Heart left ventricle (tissue), 16 donors: ENCODE data around the gene ADAM19. TPM values are rescaled to one million over a fixed set of nuclear protein-coding genes. Genes with fewer than 3 reads are reported as not detected.
A peak's percentile ranks its signal among the peaks of the same experiment; 100 is the strongest.

Experiments
- ATAC-seq, 4 donors: fragments of 200-7000 bp; cut with Tn5 transposase; one replicate each; pipeline ENCODE4 v1.9.1; 2020 to 2022; ENCODE audit warnings: moderate library complexity in 4 of 4, mild to moderate bottlenecking in 3 of 4, moderate number of reproducible peaks in 1 of 4
- DNase-seq, 5 donors: peaks; one replicate each; pipeline ENCODE4 v3.0.0-alpha.2; 2020
- H3K27ac ChIP-seq, 12 donors: fragments of 200-600 bp; sonication (generic) in 4 of 12; one replicate each; pipeline versions ENCODE4 v1.5.0 to v1.8.0; 2016 to 2022; ENCODE audit warnings: mild to moderate bottlenecking in 2 of 12
- H3K27me3 ChIP-seq, 9 donors: fragments of 200-600 bp; sonication (generic) in 2 of 9; one replicate each; pipeline versions ENCODE4 v1.5.1 to v1.8.0; 2016 to 2022; ENCODE audit warnings: mild to moderate bottlenecking in 3 of 9
- H3K36me3 ChIP-seq, 9 donors: fragments of 200-600 bp; sonication (generic) in 2 of 9; one replicate each; pipeline versions ENCODE4 v1.5.0 to v1.8.0; 2018 to 2022; ENCODE audit warnings: mild to moderate bottlenecking in 2 of 9
- H3K4me1 ChIP-seq, 12 donors: fragments of 200-600 bp; sonication (generic) in 4 of 12; one replicate each; pipeline versions ENCODE4 v1.5.0 to v1.8.0; 2016 to 2022; ENCODE audit warnings: mild to moderate bottlenecking in 3 of 12
- H3K4me3 ChIP-seq, 12 donors: fragments of 200-600 bp; sonication (generic) in 4 of 12; one replicate each; pipeline versions ENCODE4 v1.5.0 to v1.8.0; 2017 to 2022; ENCODE audit warnings: mild to moderate bottlenecking in 9 of 12, moderate library complexity in 4 of 12
- H3K9me3 ChIP-seq, 12 donors: fragments of 200-600 bp; sonication (generic) in 4 of 12; one replicate each; pipeline versions ENCODE4 v1.5.0 to v1.8.0; 2016 to 2022; ENCODE audit warnings: mild to moderate bottlenecking in 1 of 12
- CTCF ChIP-seq, 12 donors: fragments of 200-600 bp; sonication (generic) in 4 of 12; IDR thresholded peaks; one replicate each; pipeline versions ENCODE4 v1.5.0 to v1.8.0; 2018 to 2022; ENCODE audit warnings: antibody characterized with exemption in 12 of 12, mild to moderate bottlenecking in 5 of 12
- POLR2A ChIP-seq, 2 donors: fragments of 450-650 bp; IDR thresholded peaks; one replicate each; pipeline ENCODE4 v1.6.1; 2017; ENCODE audit warnings: antibody characterized with exemption in 2 of 2, mild to moderate bottlenecking in 2 of 2, moderate library complexity in 2 of 2
- WGBS, 4 donors: extraction: QIAGEN DNeasy Blood & Tissue Kit in 2 of 4; methylation state at CpG; one replicate each; pipeline versions ENCODE4 v1.1.5 to v1.1.7; 2013 to 2018; 5-methylcytosine and 5-hydroxymethylcytosine counted together
- intact Hi-C, 10 donors: fragments of 100-400 bp; cut with DNase I; formaldehyde crosslinking; loops; one replicate each; pipeline versions ENCODE4 v1.11.1 to v1.14.2; 2022
- polyA plus RNA-seq, 2 donors: library from polyadenylated mRNA; stranded (reverse); fragments of 200-250 nt; gene quantifications; one replicate each; pipeline ENCODE4 v1.2.3, GENCODE V29; 2013
- total RNA-seq, 9 donors: library from RNA; depleted of rRNA in 2 of 9; stranded (reverse); fragments of >200 nt in 2 of 9; fragmentation: NEBNext Ultra II Directional in 3 of 9; extraction: Animal tissue kit (Norgen Biotek cat#: 25700) in 3 of 9; gene quantifications; one replicate each; pipeline versions ENCODE4 v1.1.0 to v1.2.4, GENCODE V29; 2016 to 2023
- donor health status: ischemic (EF 13 %, LVEDD 7.1; RV severe dilation, severe dysfunction).
- donor health status: healthy with polysubstance abuse.
- donor health status: DM: no; HTN: yes; CAD: no.
- donor health status: DM: no; HTN: no; CAD: no.
- donor health status: ischemic (EF 25% LVEDD 6.9; RV normal size, moderate dysfunction).
- donor health status: ischemic (EF 25% LVEDD 5.7; RV mildly dilated, moderate dysfunction).
- donor health status: healthy.
- donor health status: DM: yes; HTN: yes; CAD: no.
- donor health status: ischemic (EF 35%, LVEDD 5.7; RV mildly dilated, moderate dysfunction).
- donor health status: nonischemic (EF 11% LVEDD 7.7; RV severe dilation, severe dysfunction).
- donor health status: DM: yes; HTN: yes; CAD: no.
- donor health status: PGD.
- donor health status: ischemic (EF 29% LVEDD 5.4; RV normal size, mild dysfunction).
- donor health status: nonischemic (EF 23%, LVEDD 6.1; RV moderate dilation, normal function).

Gene ADAM19
- total and polyA plus RNA-seq, 11 donors = 6.5 to 47.6 (median 19.0) TPM

- Histone ChIP-seq H3K27me3 (no peaks in the 10 kb centered on the region), H3K9me3 (no peaks in the 10 kb centered on the region), H3K4me3 (no peak overlapping the region), H3K4me1 (peaks cover 0 to 31% (median 15%) of the 10 kb centered on the region in 12 donors), H3K36me3 (peaks cover 0 to 15% (median under 1%) of the 10 kb centered on the region in 9 donors), H3K27ac (peak overlapping the region in 3 of 12 donors; percentile 6 to 42 (median 27))
- WGBS, 4 donors = 31 to 48% (median 42%) methylated on average over 6 to 7 of the region's 7 CpGs
- TF ChIP-seq CTCF (IDR thresholded peaks at IDR 0.05) (peak in 2 of 12 donors; percentile 4 to 8), POLR2A (IDR thresholded peaks at IDR 0.05) (no peak)
- intact Hi-C loops = loop anchor here in 7 of 10 donors (5.0 to 10.0 kb wide), 5 partner anchors 41 to 146 kb away; no protein-coding TSS in a partner anchor
- DNase-seq = no peak
- peak in 3 of 4 donors; percentile 30 to 74 (median 50) for ATAC-seq
Measured at GRCh38 chr5:157473383-157474320, 101.9 kb downstream of the ADAM19 start.

- Histone ChIP-seq H3K4me3 (no peak overlapping the region), H3K27ac (no peak overlapping the region), H3K36me3 (peaks cover 0 to 7% (median 0%) of the 10 kb centered on the region in 9 donors), H3K4me1 (peaks cover 0 to 31% (median 15%) of the 10 kb centered on the region in 12 donors), H3K9me3 (no peaks in the 10 kb centered on the region), H3K27me3 (no peaks in the 10 kb centered on the region)
- DNase-seq = no peak
- TF ChIP-seq POLR2A (IDR thresholded peaks at IDR 0.05) (no peak), CTCF (IDR thresholded peaks at IDR 0.05) (peak in 11 of 12 donors; percentile 25 to 60 (median 41))
- 98 to 100% (median 100%) methylated on average over 1 of the region's 1 CpG for WGBS, 4 donors
- intact Hi-C loops = loop anchor here in 7 of 10 donors (5.0 to 10.0 kb wide), 5 partner anchors 39 to 144 kb away; no protein-coding TSS in a partner anchor
- peak in 1 of 4 donors; percentile 10 for ATAC-seq
Measured at GRCh38 chr5:157471709-157472108, 103.9 kb downstream of the ADAM19 start.

GRCh38 chr5:157470631-157471030, 104.9 kb downstream of the ADAM19 start:
- TF ChIP-seq POLR2A (IDR thresholded peaks at IDR 0.05) = no peak
- TF ChIP-seq CTCF (IDR thresholded peaks at IDR 0.05) = no peak
- intact Hi-C loops = loop anchor here in 7 of 10 donors (5.0 to 10.0 kb wide), 5 partner anchors 38 to 143 kb away; no protein-coding TSS in a partner anchor
- Histone ChIP-seq H3K27me3 (no peaks in the 10 kb centered on the region), H3K9me3 (no peaks in the 10 kb centered on the region), H3K27ac (no peak overlapping the region), H3K4me1 (peaks cover 0 to 31% (median 15%) of the 10 kb centered on the region in 12 donors), H3K36me3 (peaks cover 0 to 6% (median 0%) of the 10 kb centered on the region in 9 donors), H3K4me3 (no peak overlapping the region)
- ATAC-seq (no peak), DNase-seq (no peak)
- 33 to 44% (median 38%) methylated on average over 1 of the region's 1 CpG for WGBS, 4 donors

GRCh38 chr5:157469687-157470086, 105.9 kb downstream of the ADAM19 start:
- 78 to 84% (median 79%) methylated on average over 7 of the region's 7 CpGs for WGBS, 4 donors
- H3K4me3 ChIP-seq = no peak overlapping the region
- no peaks in the 10 kb centered on the region for H3K27me3 ChIP-seq
- peaks cover 0 to 29% (median 16%) of the 10 kb centered on the region in 12 donors for H3K4me1 ChIP-seq
- TF ChIP-seq CTCF (IDR thresholded peaks at IDR 0.05) (no peak), POLR2A (IDR thresholded peaks at IDR 0.05) (no peak)
- H3K27ac ChIP-seq = no peak overlapping the region
- DNase-seq = no peak
- no peak for ATAC-seq
- H3K9me3 ChIP-seq = no peaks in the 10 kb centered on the region
- intact Hi-C loops = loop anchor here in 7 of 10 donors (5.0 to 10.0 kb wide), 5 partner anchors 37 to 142 kb away; no protein-coding TSS in a partner anchor
- H3K36me3 ChIP-seq = peaks cover 0 to under 1% (median 0%) of the 10 kb centered on the region in 9 donors
